ENCODE measurements around the gene KCNN1.

Gene KCNN1

DNA sequence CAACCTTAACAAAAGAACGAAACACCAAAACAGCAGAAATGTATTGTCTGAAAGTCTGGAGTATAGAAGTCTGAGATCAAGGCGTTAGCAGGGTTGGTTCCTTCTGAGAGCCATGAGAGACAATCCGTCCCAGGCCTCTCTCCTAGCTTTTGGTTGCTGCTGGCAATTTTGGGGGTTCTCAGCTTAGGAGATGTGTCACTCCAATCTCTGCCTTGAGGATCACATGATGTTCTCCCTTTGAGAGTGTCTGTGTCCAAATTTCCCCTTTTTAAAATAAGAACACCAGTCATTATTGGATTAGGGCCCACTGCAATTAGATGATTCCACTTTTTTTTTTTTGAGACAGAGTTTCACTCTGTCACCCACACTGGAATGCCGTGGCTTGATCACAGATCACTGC is 10.1 kb downstream of the KCNN1 start:
- Histone ChIP-seq H4K91ac (ENCODE audit: low read depth, low read length) (no peak overlapping the region), H3K36me3 (ENCODE audit: control insufficient read depth in 1 of 2, insufficient read depth in 2 of 2, low read length in 2 of 2) (no peaks in the 10 kb centered on the region), H3K4me2 (ENCODE audit: low read length) (no peak overlapping the region), H3K14ac (ENCODE audit: low read length) (no peak overlapping the region), H3K18ac (ENCODE audit: low read length) (no peak overlapping the region), H2AK5ac (ENCODE audit: low read length) (no peak overlapping the region), H3K27me3 (ENCODE audit: insufficient read depth, low read length) (no peaks in the 10 kb centered on the region), H3K79me1 (ENCODE audit: low read length) (no peaks in the 10 kb centered on the region), H2BK120ac (ENCODE audit: insufficient read depth, low read length, poor library complexity) (no peak overlapping the region), H2BK5ac (ENCODE audit: low read depth, low read length, poor library complexity) (no peak overlapping the region), H2AFZ (ENCODE audit: insufficient read depth, low read length, poor library complexity) (no peak overlapping the region), H3K4ac (ENCODE audit: low read depth, low read length) (no peak overlapping the region), H3K23ac (ENCODE audit: low read length) (no peak overlapping the region), H3K27ac (ENCODE audit: low read depth, low read length) (no peak overlapping the region), H2BK12ac (ENCODE audit: low read length) (no peak overlapping the region), H3K79me2 (ENCODE audit: control insufficient read depth, insufficient read depth, low read length, poor library complexity) (no peaks in the 10 kb centered on the region), H3K4me3 (ENCODE audit: low read depth, low read length) (no peak overlapping the region), H4K12ac (ENCODE audit: low read depth, low read length) (no peak overlapping the region), H4K8ac (ENCODE audit: low read depth, low read length) (no peak overlapping the region), H3K9ac (ENCODE audit: low read length) (no peak overlapping the region), H3K9me3 (ENCODE audit: insufficient read depth, low read depth, low read length) (peaks cover 1% of the 10 kb centered on the region), H3K4me1 (ENCODE audit: control insufficient read depth in 1 of 2, insufficient read depth in 2 of 2, low read length in 2 of 2) (no peaks in the 10 kb centered on the region)
- WGBS (ENCODE audit: extremely low coverage, insufficient coverage, insufficient read length): no CpG with 5 or more reads among the region's 4 CpGs
- DNase-seq: no peak

DNA sequence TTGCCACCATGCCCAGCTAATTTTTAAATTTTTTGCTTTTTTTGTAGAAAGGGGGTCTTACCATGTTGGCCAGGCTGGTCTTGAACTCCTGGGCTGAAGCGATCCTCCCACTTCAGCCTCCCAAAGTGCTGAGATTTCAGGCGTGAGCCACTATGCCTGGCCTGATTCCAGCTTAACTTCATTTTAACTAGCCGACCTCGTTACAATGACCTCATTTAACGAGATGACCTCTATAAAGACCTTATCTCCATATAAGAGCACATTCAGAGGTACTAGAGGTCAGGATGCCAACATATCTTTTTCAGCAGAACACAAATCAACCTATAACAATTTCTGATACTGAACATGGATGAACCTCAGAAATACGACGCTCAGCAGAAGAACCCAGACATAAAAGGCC is 10.6 kb downstream of the KCNN1 start:
- Histone ChIP-seq H4K91ac (ENCODE audit: low read depth, low read length) (no peak overlapping the region), H3K4me3 (ENCODE audit: low read depth, low read length) (no peak overlapping the region), H3K79me2 (ENCODE audit: control insufficient read depth, insufficient read depth, low read length, poor library complexity) (no peaks in the 10 kb centered on the region), H3K4ac (ENCODE audit: low read depth, low read length) (no peak overlapping the region), H3K79me1 (ENCODE audit: low read length) (no peaks in the 10 kb centered on the region), H2BK120ac (ENCODE audit: insufficient read depth, low read length, poor library complexity) (no peak overlapping the region), H2BK5ac (ENCODE audit: low read depth, low read length, poor library complexity) (no peak overlapping the region), H3K27ac (ENCODE audit: low read depth, low read length) (no peak overlapping the region), H4K12ac (ENCODE audit: low read depth, low read length) (no peak overlapping the region), H3K4me2 (ENCODE audit: low read length) (no peak overlapping the region), H4K8ac (ENCODE audit: low read depth, low read length) (no peak overlapping the region), H3K9me3 (ENCODE audit: insufficient read depth, low read depth, low read length) (peaks cover 1% of the 10 kb centered on the region), H3K4me1 (ENCODE audit: control insufficient read depth in 1 of 2, insufficient read depth in 2 of 2, low read length in 2 of 2) (no peaks in the 10 kb centered on the region), H3K14ac (ENCODE audit: low read length) (no peak overlapping the region), H3K9ac (ENCODE audit: low read length) (peak overlapping the region; percentile 31), H3K27me3 (ENCODE audit: insufficient read depth, low read length) (no peaks in the 10 kb centered on the region), H2BK12ac (ENCODE audit: low read length) (no peak overlapping the region), H2AK5ac (ENCODE audit: low read length) (no peak overlapping the region), H3K18ac (ENCODE audit: low read length) (no peak overlapping the region), H3K36me3 (ENCODE audit: control insufficient read depth in 1 of 2, insufficient read depth in 2 of 2, low read length in 2 of 2) (no peaks in the 10 kb centered on the region), H3K23ac (ENCODE audit: low read length) (no peak overlapping the region), H2AFZ (ENCODE audit: insufficient read depth, low read length, poor library complexity) (no peak overlapping the region)
- no peak for DNase-seq
- no CpG with 5 or more reads among the region's 7 CpGs for WGBS (ENCODE audit: extremely low coverage, insufficient coverage, insufficient read length)

- H3K36me3 ChIP-seq (ENCODE audit: control insufficient read depth in 1 of 2, insufficient read depth in 2 of 2, low read length in 2 of 2): no peaks in the 10 kb centered on the region
- no peak overlapping the region for H2BK5ac ChIP-seq (ENCODE audit: low read depth, low read length, poor library complexity)
- WGBS (ENCODE audit: extremely low coverage, insufficient coverage, insufficient read length): no CpG with 5 or more reads among the region's 38 CpGs
- H3K27me3 ChIP-seq (ENCODE audit: insufficient read depth, low read length): no peaks in the 10 kb centered on the region
- H3K79me1 ChIP-seq (ENCODE audit: low read length): no peaks in the 10 kb centered on the region
- H3K9me3 ChIP-seq (ENCODE audit: insufficient read depth, low read depth, low read length): peaks cover 5% of the 10 kb centered on the region
- no peak overlapping the region for H3K23ac ChIP-seq (ENCODE audit: low read length)
- H2BK12ac ChIP-seq (ENCODE audit: low read length): no peak overlapping the region
- no peak overlapping the region for H4K8ac ChIP-seq (ENCODE audit: low read depth, low read length)
- H3K4me1 ChIP-seq (ENCODE audit: control insufficient read depth in 1 of 2, insufficient read depth in 2 of 2, low read length in 2 of 2): no peaks in the 10 kb centered on the region
- H2BK120ac ChIP-seq (ENCODE audit: insufficient read depth, low read length, poor library complexity): no peak overlapping the region
- H3K27ac ChIP-seq (ENCODE audit: low read depth, low read length): no peak overlapping the region
- H3K4ac ChIP-seq (ENCODE audit: low read depth, low read length): no peak overlapping the region
- no peak overlapping the region for H4K91ac ChIP-seq (ENCODE audit: low read depth, low read length)
- no peak overlapping the region for H2AFZ ChIP-seq (ENCODE audit: insufficient read depth, low read length, poor library complexity)
- no peak for DNase-seq
- no peak overlapping the region for H4K12ac ChIP-seq (ENCODE audit: low read depth, low read length)
- H3K4me2 ChIP-seq (ENCODE audit: low read length): no peak overlapping the region
- H3K14ac ChIP-seq (ENCODE audit: low read length): no peak overlapping the region
- H2AK5ac ChIP-seq (ENCODE audit: low read length): no peak overlapping the region
- no peak overlapping the region for H3K18ac ChIP-seq (ENCODE audit: low read length)
- H3K9ac ChIP-seq (ENCODE audit: low read length): no peak overlapping the region
- no peak overlapping the region for H3K4me3 ChIP-seq (ENCODE audit: low read depth, low read length)
- no peaks in the 10 kb centered on the region for H3K79me2 ChIP-seq (ENCODE audit: control insufficient read depth, insufficient read depth, low read length, poor library complexity)
These were observed 14.7 kb downstream of the KCNN1 start for GRCh38 chr19:17981611-17982010.

DNA sequence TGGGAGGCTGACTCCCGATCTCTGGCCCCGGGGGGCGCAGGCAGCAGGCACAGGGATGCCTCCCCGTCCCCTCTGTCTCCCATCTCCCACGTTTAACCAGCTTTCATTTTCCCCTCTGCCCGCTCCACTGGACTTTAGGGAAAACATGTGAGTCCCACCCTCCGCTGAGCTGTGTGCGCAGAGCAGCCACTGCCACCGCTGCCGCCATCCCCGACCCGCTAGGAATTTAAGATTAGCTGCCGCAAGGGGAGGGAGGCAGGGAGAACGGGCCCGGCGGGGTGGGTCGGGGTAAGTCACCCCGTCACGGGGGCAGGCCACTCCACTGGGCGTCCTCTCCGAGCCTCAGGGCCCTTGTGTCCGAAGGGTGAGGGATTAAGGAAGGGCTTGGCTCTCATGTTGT is 15.5 kb downstream of the KCNN1 start:
- Histone ChIP-seq H3K4me3 (ENCODE audit: low read depth, low read length) (no peak overlapping the region), H3K79me1 (ENCODE audit: low read length) (no peaks in the 10 kb centered on the region), H3K36me3 (ENCODE audit: control insufficient read depth in 1 of 2, insufficient read depth in 2 of 2, low read length in 2 of 2) (no peaks in the 10 kb centered on the region), H2AK5ac (ENCODE audit: low read length) (no peak overlapping the region), H3K18ac (ENCODE audit: low read length) (no peak overlapping the region), H3K27me3 (ENCODE audit: insufficient read depth, low read length) (no peaks in the 10 kb centered on the region), H2BK120ac (ENCODE audit: insufficient read depth, low read length, poor library complexity) (no peak overlapping the region), H3K79me2 (ENCODE audit: control insufficient read depth, insufficient read depth, low read length, poor library complexity) (no peaks in the 10 kb centered on the region), H4K8ac (ENCODE audit: low read depth, low read length) (no peak overlapping the region), H3K4me1 (ENCODE audit: control insufficient read depth in 1 of 2, insufficient read depth in 2 of 2, low read length in 2 of 2) (no peaks in the 10 kb centered on the region), H3K9me3 (ENCODE audit: insufficient read depth, low read depth, low read length) (peaks cover 5% of the 10 kb centered on the region), H4K12ac (ENCODE audit: low read depth, low read length) (no peak overlapping the region), H3K27ac (ENCODE audit: low read depth, low read length) (no peak overlapping the region), H2AFZ (ENCODE audit: insufficient read depth, low read length, poor library complexity) (no peak overlapping the region), H2BK12ac (ENCODE audit: low read length) (no peak overlapping the region), H4K91ac (ENCODE audit: low read depth, low read length) (no peak overlapping the region), H3K23ac (ENCODE audit: low read length) (no peak overlapping the region), H3K4me2 (ENCODE audit: low read length) (no peak overlapping the region), H3K9ac (ENCODE audit: low read length) (no peak overlapping the region), H2BK5ac (ENCODE audit: low read depth, low read length, poor library complexity) (no peak overlapping the region), H3K4ac (ENCODE audit: low read depth, low read length) (no peak overlapping the region), H3K14ac (ENCODE audit: low read length) (no peak overlapping the region)
- WGBS (ENCODE audit: extremely low coverage, insufficient coverage, insufficient read length): no CpG with 5 or more reads among the region's 22 CpGs
- DNase-seq: no peak

Data from trophoblast cell (in vitro differentiated cells and primary cell).